Caco-2 (cell line): ENCODE results near the gene TPX2. TPM values are rescaled to one million over a fixed set of nuclear protein-coding genes. Genes with fewer than 3 reads are reported as not detected.

Source experiments
- BruUV-seq: library from RNA; stranded (reverse); fragments of 400-500 nt; replicated peaks from 2 replicates; lab custom pipeline; 2021; lab: Mats Ljungman, UMichigan
- CTCF ChIA-PET: fragments of 300-600 bp; sonication (Branson Sonifier 250); formaldehyde crosslinking; loops from one replicate; lab custom pipeline; 2022; ENCODE audit warnings: antibody characterized with exemption; lab: Charles Lee
- POLR2A ChIA-PET: fragments of 300-600 bp; sonication (Branson Sonifier 250); formaldehyde crosslinking; loops from one replicate; lab custom pipeline; 2022; ENCODE audit warnings: antibody characterized with exemption; lab: Charles Lee
- DNase-seq, 2 experiments: peaks; one replicate each; pipeline versions ENCODE4 v3.0.0 to v3.0.0-alpha.2; 2020 to 2022
- H3K27me3 ChIP-seq: replicated peaks from 2 replicates; pipeline ENCODE4 v1.6.0; 2011; ENCODE audit warnings: low read length; ENCODE audit not compliant: control insufficient read depth, insufficient read depth
- H3K36me3 ChIP-seq: 2 replicates; pipeline ENCODE4 v1.5.1; 2011; ENCODE audit warnings: low read length; ENCODE audit not compliant: control insufficient read depth, insufficient read depth
- H3K4me1 ChIP-seq: fragments of 250-450 bp; sonication (Bioruptor Pico); 2 replicates; pipeline ENCODE4 v1.5.1; 2020; ENCODE audit warnings: mild to moderate bottlenecking
- H3K4me3 ChIP-seq: 2 replicates; pipeline ENCODE4 v1.5.1; 2011; ENCODE audit warnings: low read depth, mild to moderate bottlenecking, control low read depth, low read length
- H3K9me3 ChIP-seq: fragments of 250-450 bp; sonication (Bioruptor Pico); 2 replicates; pipeline ENCODE4 v1.5.1; 2020; ENCODE audit warnings: mild to moderate bottlenecking, moderate library complexity
- H3K27ac Mint-ChIP-seq: one replicate; pipeline ENCODE4 v1.8.0; 2022; ENCODE audit warnings: mixed read lengths; ENCODE audit not compliant: unreplicated experiment
- H3K27me3 Mint-ChIP-seq: one replicate; pipeline ENCODE4 v1.8.0; 2022; ENCODE audit warnings: mixed read lengths; ENCODE audit not compliant: insufficient read depth, unreplicated experiment
- H3K36me3 Mint-ChIP-seq: one replicate; pipeline ENCODE4 v1.8.0; 2022; ENCODE audit warnings: mild to moderate bottlenecking, mixed read lengths; ENCODE audit not compliant: insufficient read depth, unreplicated experiment
- H3K4me1 Mint-ChIP-seq: one replicate; pipeline ENCODE4 v1.8.0; 2022; ENCODE audit warnings: low read depth, mixed read lengths; ENCODE audit not compliant: unreplicated experiment
- H3K4me3 Mint-ChIP-seq: one replicate; pipeline ENCODE4 v1.8.0; 2022; ENCODE audit warnings: mild to moderate bottlenecking, moderate library complexity, mixed read lengths; ENCODE audit not compliant: unreplicated experiment
- H3K9me3 Mint-ChIP-seq: one replicate; pipeline ENCODE4 v1.8.0; 2022; ENCODE audit warnings: mixed read lengths; ENCODE audit not compliant: unreplicated experiment
- intact Hi-C: fragments of 100-400 bp; cut with micrococcal nuclease; formaldehyde crosslinking; loops from one replicate; pipeline ENCODE4 v1.10.0; 2022; ENCODE audit not compliant: unreplicated experiment
- total RNA-seq: library from RNA; stranded (reverse); gene quantifications from 2 replicates; pipeline ENCODE4 v1.2.3, GENCODE V29; 2022
- TF ChIP-seq, protein P1 (sequence below), 2 experiments: fragments of 200-600 bp in 1 of 2; IDR thresholded peaks; 1 replicate in 1 of 2; 2 replicates in 1 of 2; pipeline versions ENCODE4 v1.5.1 to v1.8.0; 2011 to 2022; ENCODE audit warnings: antibody characterized with exemption in 1 of 2, control low read depth in 1 of 2, inconsistent platforms in 1 of 2, low read depth in 1 of 2, low read length in 1 of 2, mild to moderate bottlenecking in 1 of 2, moderate library complexity in 1 of 2; ENCODE audit not compliant: insufficient read depth in 1 of 2, severe bottlenecking in 1 of 2, unreplicated experiment in 1 of 2

Gene TPX2
- total RNA-seq, 1 experiment from 2014 or later, result 237 TPM

DNA sequence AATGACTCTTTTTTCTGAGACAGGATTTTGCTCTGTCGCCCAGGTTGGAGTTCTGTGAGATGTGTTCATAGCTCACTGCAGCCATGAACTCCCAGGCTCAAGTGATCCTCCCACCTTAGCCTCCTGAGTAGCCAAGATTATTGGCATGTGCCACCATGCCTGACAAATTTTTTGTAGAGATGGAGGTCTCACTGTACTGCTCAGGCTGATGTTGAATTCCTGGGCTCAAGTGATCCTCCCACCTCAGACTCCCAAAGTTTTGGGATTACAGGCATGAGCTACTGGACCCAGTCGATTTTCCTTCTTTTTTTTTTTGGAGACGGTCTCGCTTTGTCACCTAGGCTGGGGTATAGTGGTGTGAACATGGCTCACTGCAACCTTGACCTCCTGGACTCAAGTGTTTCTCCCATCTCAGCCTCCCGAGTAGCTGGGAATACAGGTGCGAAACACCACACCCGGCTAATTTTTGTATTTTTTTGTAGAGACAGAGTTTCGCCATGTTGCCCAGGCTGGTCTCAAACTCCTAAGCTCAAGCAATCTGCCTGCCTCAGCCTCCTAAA is 40.8 kb upstream of the TPX2 start:
- no TSS peak for BruUV-seq
- intact Hi-C loops, result no loop called here
- Histone ChIP-seq H3K4me1 (peaks cover 94% of the 10 kb centered on the region), H3K27me3 (no peaks in the 10 kb centered on the region), H3K9me3 (no peaks in the 10 kb centered on the region), H3K4me3 (no peak overlapping the region), H3K36me3 (peaks cover 19% of the 10 kb centered on the region)
- no peak for DNase-seq
- Mint-ChIP-seq H3K27me3 (no peaks in the 10 kb centered on the region), H3K9me3 (no peaks in the 10 kb centered on the region), H3K27ac (peak overlapping the region; percentile 89), H3K4me1 (peaks cover 76% of the 10 kb centered on the region), H3K36me3 (peaks cover 100% of the 10 kb centered on the region), H3K4me3 (peak overlapping the region; percentile 44)
- ChIA-PET POLR2A (interaction anchor here (0.6 to 5.9 kb wide), 8 partner anchors 10 to 34 kb away, joined by 4 to 59 read pairs (median 6); partner anchors contain the start of gene BCL2L1), CTCF (interaction anchor here (1.2 to 6.8 kb wide), 6 partner anchors 13 to 64 kb away, joined by 3 to 67 read pairs (median 5); partner anchors contain the start of gene BCL2L1)
- TF ChIP-seq, protein P1, sequence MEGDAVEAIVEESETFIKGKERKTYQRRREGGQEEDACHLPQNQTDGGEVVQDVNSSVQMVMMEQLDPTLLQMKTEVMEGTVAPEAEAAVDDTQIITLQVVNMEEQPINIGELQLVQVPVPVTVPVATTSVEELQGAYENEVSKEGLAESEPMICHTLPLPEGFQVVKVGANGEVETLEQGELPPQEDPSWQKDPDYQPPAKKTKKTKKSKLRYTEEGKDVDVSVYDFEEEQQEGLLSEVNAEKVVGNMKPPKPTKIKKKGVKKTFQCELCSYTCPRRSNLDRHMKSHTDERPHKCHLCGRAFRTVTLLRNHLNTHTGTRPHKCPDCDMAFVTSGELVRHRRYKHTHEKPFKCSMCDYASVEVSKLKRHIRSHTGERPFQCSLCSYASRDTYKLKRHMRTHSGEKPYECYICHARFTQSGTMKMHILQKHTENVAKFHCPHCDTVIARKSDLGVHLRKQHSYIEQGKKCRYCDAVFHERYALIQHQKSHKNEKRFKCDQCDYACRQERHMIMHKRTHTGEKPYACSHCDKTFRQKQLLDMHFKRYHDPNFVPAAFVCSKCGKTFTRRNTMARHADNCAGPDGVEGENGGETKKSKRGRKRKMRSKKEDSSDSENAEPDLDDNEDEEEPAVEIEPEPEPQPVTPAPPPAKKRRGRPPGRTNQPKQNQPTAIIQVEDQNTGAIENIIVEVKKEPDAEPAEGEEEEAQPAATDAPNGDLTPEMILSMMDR (IDR thresholded peaks at IDR 0.05; ENCODE audit: insufficient read depth in 1 of 2, low read depth in 1 of 2, low read length in 1 of 2, severe bottlenecking in 1 of 2, unreplicated experiment in 1 of 2), result no peak

DNA sequence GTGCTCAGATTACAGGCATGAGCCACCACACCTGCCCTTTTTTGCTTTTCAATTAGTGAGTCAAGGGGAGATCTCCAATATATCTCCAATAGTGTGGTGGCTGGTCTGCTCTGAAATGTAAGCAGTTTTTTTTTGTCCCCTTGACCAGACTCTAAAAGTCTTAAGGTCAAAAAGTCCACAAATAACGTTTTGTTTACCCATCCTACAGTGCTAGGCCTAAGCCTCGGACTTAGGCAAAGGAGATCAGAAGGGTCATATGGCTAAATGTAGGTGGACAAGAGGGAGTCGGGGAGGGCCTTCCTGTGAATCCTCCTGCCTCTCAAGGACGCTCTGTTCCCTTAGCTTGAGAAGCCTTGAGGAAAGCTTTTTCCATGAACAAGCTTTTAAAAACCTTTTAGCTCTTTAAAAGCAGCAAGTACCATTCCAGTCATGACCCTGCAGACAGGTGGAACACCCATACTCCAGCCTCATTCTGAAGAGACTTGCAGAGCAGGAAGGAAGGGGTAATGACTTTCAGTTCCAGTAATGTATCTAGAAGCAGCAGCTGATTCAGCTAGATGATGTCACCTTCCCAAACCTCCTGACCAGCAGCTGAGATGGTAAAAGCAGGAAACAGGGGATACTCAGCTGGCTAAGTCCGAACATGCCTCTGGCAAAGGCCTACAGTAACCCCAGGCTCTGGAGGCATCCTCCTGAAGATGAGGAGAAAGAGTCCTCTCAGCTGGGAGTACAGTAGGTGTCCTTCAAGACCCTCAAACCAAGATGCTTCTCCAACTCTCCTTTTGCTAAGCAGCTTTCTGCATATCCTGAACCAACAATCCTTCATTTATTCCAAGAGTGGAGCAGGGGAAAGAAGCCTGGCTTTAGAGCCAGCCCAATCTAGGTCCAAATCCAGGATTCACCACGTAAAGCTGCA is 40.0 kb upstream of the TPX2 start:
- Mint-ChIP-seq H3K36me3 (peaks cover 100% of the 10 kb centered on the region), H3K4me1 (peaks cover 73% of the 10 kb centered on the region), H3K9me3 (no peaks in the 10 kb centered on the region), H3K4me3 (peak overlapping the region; percentile 44), H3K27ac (peak overlapping the region; percentile 89), H3K27me3 (no peaks in the 10 kb centered on the region)
- peaks cover 94% of the 10 kb centered on the region for H3K4me1 ChIP-seq
- no peaks in the 10 kb centered on the region for H3K9me3 ChIP-seq
- ChIA-PET CTCF (interaction anchor here (0.6 to 6.8 kb wide), 8 partner anchors 12 to 880 kb away, joined by 3 to 67 read pairs (median 5); partner anchors contain the start of gene BCL2L1), POLR2A (interaction anchor here (0.6 to 5.9 kb wide), 9 partner anchors 9 to 89 kb away, joined by 3 to 59 read pairs (median 5); partner anchors contain the start of gene BCL2L1)
- H3K36me3 ChIP-seq, result peaks cover 17% of the 10 kb centered on the region
- H3K27me3 ChIP-seq, result no peaks in the 10 kb centered on the region
- DNase-seq, result peak in 1 of 2 experiments; percentile 57
- intact Hi-C loops, result no loop called here
- TF ChIP-seq, protein P1 (IDR thresholded peaks at IDR 0.05; ENCODE audit: insufficient read depth in 1 of 2, low read depth in 1 of 2, low read length in 1 of 2, severe bottlenecking in 1 of 2, unreplicated experiment in 1 of 2), result no peak
- BruUV-seq, result no TSS peak
- H3K4me3 ChIP-seq, result no peak overlapping the region
